GM12878 (cell line): Measurements from ENCODE around the gene NAA30. TPM values are rescaled to one million over a fixed set of nuclear protein-coding genes. Genes with fewer than 3 reads are reported as not detected.

Experiments used
- FOS ChIP-seq: IDR thresholded peaks from 3 replicates; pipeline ENCODE4 v1.6.1; 2011; ENCODE audit warnings: borderline replicate concordance; ENCODE audit not compliant: insufficient read length; ENCODE audit errors: extremely low read depth
- polyA plus RNA-seq, 11 experiments: library from polyadenylated mRNA; depleted of rRNA in 4 of 11; unstranded in 6 of 11; stranded (reverse) in 5 of 11; fragments of >200 nt; fragmentation: Nextera tagmentation in 4 of 11; fragmentation: Illumina TruSeq in 1 of 11; extraction: Ambion mirVana in 4 of 11; extraction: Trizol in 1 of 11; gene quantifications; 1 replicate in 1 of 11; 2 replicates in 10 of 11; pipeline versions ENCODE4 v1.2.1 to v1.2.3, GENCODE V29; 2011 to 2016; ENCODE audit warnings: inconsistent platforms in 2 of 11, missing spikeins in 2 of 11, low read depth in 1 of 11
- total RNA-seq, 4 experiments: library from RNA; depleted of rRNA in 3 of 4; stranded (reverse); fragments of >200 nt in 3 of 4; fragmentation: Illumina TruSeq in 1 of 4; extraction: Trizol in 1 of 4; gene quantifications; 2 replicates each; pipeline versions ENCODE4 v1.2.1 to v1.2.3, GENCODE V29; 2013 to 2021
- TF ChIP-seq, protein P1 (sequence below): fragments of 450-650 bp; IDR thresholded peaks from 2 replicates; pipeline ENCODE4 v1.6.1; 2016; ENCODE audit warnings: mild to moderate bottlenecking
- TF ChIP-seq, protein P2 (sequence below): fragments of 450-650 bp; IDR thresholded peaks from 2 replicates; pipeline ENCODE4 v1.6.1; 2014; ENCODE audit warnings: mild to moderate bottlenecking
- TF ChIP-seq, protein P3 (sequence below): fragments of 450-650 bp; IDR thresholded peaks from 2 replicates; pipeline ENCODE4 v1.6.1; 2017; ENCODE audit warnings: mild to moderate bottlenecking, moderate library complexity
- TF ChIP-seq, protein P4 (sequence below): IDR thresholded peaks from 2 replicates; pipeline ENCODE4 v1.6.1; 2012; ENCODE audit warnings: low read depth, low read length, improper control_type of control experiment

Gene NAA30
- total and polyA plus RNA-seq, 10 of the 15 experiments (the other 5 are each of a cell fraction or from before 2014, with no cell fraction given), result 4.5 to 15.6 (median 10.5) TPM

DNA sequence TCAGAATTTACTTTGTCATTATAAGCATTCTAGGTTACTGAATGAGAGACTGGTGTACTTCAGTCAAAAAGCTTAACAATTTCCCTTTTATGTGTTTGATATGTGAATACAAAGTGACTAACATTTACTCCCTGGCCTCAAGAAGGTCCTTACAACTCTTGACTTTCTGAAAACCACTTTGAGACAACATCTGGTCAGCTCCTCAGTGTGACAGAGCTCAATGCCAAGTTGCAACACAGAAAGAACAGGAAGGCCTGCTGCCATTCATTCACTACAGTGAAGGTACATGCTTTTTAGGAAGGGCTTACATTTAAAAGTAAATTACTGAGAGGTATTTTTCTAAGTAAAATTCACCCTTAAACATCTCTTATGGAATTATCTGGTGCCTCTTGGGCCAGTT is 2.3 kb upstream of the NAA30 start (continued):
- TF ChIP-seq, protein P1, sequence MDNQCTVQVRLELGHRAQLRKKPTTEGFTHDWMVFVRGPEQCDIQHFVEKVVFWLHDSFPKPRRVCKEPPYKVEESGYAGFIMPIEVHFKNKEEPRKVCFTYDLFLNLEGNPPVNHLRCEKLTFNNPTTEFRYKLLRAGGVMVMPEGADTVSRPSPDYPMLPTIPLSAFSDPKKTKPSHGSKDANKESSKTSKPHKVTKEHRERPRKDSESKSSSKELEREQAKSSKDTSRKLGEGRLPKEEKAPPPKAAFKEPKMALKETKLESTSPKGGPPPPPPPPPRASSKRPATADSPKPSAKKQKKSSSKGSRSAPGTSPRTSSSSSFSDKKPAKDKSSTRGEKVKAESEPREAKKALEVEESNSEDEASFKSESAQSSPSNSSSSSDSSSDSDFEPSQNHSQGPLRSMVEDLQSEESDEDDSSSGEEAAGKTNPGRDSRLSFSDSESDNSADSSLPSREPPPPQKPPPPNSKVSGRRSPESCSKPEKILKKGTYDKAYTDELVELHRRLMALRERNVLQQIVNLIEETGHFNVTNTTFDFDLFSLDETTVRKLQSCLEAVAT, result no peak
- TF ChIP-seq, protein P2, sequence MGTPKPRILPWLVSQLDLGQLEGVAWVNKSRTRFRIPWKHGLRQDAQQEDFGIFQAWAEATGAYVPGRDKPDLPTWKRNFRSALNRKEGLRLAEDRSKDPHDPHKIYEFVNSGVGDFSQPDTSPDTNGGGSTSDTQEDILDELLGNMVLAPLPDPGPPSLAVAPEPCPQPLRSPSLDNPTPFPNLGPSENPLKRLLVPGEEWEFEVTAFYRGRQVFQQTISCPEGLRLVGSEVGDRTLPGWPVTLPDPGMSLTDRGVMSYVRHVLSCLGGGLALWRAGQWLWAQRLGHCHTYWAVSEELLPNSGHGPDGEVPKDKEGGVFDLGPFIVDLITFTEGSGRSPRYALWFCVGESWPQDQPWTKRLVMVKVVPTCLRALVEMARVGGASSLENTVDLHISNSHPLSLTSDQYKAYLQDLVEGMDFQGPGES, result no peak
- no peak for TF ChIP-seq FOS
- TF ChIP-seq, protein P3, sequence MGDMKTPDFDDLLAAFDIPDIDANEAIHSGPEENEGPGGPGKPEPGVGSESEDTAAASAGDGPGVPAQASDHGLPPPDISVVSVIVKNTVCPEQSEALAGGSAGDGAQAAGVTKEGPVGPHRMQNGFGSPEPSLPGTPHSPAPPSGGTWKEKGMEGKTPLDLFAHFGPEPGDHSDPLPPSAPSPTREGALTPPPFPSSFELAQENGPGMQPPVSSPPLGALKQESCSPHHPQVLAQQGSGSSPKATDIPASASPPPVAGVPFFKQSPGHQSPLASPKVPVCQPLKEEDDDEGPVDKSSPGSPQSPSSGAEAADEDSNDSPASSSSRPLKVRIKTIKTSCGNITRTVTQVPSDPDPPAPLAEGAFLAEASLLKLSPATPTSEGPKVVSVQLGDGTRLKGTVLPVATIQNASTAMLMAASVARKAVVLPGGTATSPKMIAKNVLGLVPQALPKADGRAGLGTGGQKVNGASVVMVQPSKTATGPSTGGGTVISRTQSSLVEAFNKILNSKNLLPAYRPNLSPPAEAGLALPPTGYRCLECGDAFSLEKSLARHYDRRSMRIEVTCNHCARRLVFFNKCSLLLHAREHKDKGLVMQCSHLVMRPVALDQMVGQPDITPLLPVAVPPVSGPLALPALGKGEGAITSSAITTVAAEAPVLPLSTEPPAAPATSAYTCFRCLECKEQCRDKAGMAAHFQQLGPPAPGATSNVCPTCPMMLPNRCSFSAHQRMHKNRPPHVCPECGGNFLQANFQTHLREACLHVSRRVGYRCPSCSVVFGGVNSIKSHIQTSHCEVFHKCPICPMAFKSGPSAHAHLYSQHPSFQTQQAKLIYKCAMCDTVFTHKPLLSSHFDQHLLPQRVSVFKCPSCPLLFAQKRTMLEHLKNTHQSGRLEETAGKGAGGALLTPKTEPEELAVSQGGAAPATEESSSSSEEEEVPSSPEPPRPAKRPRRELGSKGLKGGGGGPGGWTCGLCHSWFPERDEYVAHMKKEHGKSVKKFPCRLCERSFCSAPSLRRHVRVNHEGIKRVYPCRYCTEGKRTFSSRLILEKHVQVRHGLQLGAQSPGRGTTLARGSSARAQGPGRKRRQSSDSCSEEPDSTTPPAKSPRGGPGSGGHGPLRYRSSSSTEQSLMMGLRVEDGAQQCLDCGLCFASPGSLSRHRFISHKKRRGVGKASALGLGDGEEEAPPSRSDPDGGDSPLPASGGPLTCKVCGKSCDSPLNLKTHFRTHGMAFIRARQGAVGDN, result no peak
- TF ChIP-seq, protein P4, sequence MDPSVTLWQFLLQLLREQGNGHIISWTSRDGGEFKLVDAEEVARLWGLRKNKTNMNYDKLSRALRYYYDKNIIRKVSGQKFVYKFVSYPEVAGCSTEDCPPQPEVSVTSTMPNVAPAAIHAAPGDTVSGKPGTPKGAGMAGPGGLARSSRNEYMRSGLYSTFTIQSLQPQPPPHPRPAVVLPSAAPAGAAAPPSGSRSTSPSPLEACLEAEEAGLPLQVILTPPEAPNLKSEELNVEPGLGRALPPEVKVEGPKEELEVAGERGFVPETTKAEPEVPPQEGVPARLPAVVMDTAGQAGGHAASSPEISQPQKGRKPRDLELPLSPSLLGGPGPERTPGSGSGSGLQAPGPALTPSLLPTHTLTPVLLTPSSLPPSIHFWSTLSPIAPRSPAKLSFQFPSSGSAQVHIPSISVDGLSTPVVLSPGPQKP, result no peak
